Transverse colon (tissue), 3 donors: ENCODE results near the gene KANSL3.

ENCODE experiments used
- CTCF ChIP-seq, 5 experiments: fragments of 200-600 bp in 3 of 5; fragments of 450-650 bp in 2 of 5; sonication (generic) in 3 of 5; IDR thresholded peaks; 1 replicate in 2 of 5; 2 replicates in 3 of 5; pipeline ENCODE4 v1.5.1; 2016 to 2017; ENCODE audit warnings: antibody characterized with exemption in 5 of 5, inconsistent platforms in 3 of 5, mild to moderate bottlenecking in 2 of 5, moderate library complexity in 1 of 5
- EP300 ChIP-seq: sonication (generic); formaldehyde crosslinking; IDR thresholded peaks from one replicate; pipeline ENCODE4 v1.6.1; 2017; ENCODE audit warnings: antibody characterized with exemption, low read depth
- POLR2A ChIP-seq: fragments of 450-650 bp; IDR thresholded peaks from one replicate; pipeline ENCODE4 v1.6.1; 2016; ENCODE audit warnings: antibody characterized with exemption, mild to moderate bottlenecking, moderate library complexity

GRCh38 chr2:96558061-96558460 is 80.1 kb downstream of the KANSL3 start:
- no peak for TF ChIP-seq CTCF (IDR thresholded peaks at IDR 0.05)
- no peak for TF ChIP-seq POLR2A
- TF ChIP-seq EP300 = no peak
